GM18526 (cell line): ENCODE results near the gene PLXNA2.

Source experiments
- POLR2A ChIP-seq: IDR thresholded peaks from 3 replicates; pipeline ENCODE4 v1.6.1; 2011; ENCODE audit not compliant: insufficient read length; ENCODE audit errors: extremely low read depth

The PLXNA2 gene

DNA sequence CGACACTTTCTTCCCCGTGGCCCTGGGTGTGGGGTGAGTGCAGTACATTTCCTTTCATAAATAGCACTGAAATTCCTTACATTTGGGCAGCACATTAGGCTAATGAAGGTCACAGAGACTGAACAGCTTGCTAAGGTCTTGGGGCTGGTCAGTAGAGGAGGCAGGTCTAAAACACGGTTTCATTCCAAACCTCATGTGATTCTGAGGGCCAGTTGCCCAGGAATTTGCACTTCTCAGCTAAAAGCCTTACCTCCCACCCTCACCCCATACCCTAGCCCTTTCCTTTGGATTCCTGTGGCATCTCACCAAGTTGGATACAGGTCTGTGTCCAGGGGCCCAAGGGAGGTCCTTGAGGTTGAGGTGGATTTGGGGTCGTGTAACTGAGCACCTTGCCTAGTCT lies 185.4 kb downstream of the PLXNA2 start:
- TF ChIP-seq POLR2A: no peak

DNA sequence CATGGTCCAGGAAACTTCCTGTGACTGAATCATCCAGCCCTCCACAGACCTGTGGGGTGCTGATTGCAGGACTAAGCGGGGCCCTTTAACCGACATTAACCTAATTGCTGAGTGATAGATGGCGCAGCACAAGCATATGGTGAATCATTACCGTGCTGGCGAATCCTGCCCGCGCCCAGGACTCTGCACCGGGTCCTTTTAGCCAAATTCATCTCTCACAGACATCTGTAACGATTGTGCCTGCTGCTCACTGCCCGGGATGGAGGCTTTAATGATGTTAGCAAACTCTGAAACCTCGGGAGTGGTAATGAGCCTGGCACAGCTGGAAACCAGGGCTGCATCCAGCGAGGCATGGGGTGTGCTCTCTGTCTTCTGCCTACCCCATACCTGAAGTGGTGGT lies 185.9 kb downstream of the PLXNA2 start:
- no peak for TF ChIP-seq POLR2A

DNA sequence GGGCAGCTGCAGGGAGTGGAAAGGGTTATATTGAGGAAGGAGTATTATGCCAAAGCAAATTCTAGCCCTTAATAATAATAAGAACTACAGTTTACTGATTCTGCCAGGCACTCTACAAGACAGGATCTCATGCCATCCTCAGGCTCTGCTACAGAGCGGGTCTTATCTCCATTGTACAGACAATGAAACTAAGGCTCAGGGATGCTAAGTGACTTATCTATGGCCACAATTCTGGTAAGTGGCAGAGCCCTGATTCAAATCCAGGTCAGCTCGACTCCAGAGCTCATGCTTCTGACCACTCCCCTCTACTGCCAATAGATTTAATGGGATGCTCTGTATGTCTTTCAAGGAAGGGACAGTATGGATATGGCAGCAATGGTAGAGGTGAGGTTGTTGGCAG lies 187.1 kb downstream of the PLXNA2 start:
- TF ChIP-seq POLR2A: no peak

DNA sequence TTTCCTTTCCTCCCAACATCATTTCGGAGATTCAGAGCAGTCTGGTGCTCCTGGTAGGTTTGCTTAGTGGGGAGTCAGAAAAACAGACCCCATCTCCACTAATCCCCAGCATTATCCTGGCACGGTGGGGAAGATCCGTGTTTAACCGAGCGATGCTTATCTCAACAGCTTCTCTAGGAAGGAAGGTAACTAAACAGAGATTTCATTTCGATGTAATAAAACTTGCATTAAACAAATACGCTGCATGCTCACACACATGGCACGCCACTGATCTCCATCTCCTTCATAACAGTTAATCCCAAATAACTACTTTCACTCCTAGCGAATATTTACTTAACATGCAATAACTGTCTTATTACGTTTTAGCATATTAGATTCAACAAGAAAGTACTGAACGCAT lies 188.6 kb downstream of the PLXNA2 start:
- no peak for TF ChIP-seq POLR2A

DNA sequence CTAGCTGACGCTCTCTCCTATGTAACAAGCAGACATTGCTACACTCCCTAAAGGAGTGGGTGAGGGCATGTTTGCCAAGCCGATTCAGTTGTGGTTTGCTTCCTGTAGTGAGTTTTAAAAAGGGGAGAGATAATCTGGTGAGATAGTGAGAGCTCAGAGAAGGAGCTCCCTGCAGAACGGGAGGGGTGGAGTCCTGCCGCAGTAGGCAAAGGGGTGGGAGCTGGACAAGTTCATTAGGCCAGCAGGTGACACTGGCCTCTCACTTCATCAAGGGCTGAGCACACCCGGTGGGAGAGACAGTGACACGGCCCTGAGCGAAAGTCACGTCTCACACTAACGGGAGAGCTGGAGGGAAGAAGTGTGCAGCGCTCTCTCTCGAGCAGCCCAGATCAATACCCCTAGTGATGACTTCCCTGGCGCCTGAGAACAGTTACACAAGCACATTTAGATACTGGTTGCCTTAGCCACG lies 189.2 kb downstream of the PLXNA2 start:
- TF ChIP-seq POLR2A: no peak

DNA sequence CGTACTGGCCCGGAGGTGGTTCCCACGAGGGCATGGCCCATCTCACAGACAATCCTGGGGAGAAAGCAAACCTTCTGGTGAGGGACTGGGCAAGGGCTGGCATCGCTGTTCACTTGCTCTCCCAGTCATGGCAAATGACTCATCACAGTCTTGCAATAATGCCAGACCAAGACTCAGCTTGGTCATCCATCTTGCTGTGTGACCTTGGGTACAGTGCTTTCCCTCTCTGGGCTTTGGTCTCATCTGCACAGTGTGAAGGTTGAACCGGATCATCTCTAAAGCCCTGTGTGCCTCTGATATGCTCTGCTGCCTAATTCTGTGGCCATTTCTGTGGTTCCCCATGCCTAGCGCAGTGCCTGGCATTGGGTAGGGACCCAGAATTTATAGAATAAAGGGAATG lies 189.7 kb downstream of the PLXNA2 start:
- no peak for TF ChIP-seq POLR2A

DNA sequence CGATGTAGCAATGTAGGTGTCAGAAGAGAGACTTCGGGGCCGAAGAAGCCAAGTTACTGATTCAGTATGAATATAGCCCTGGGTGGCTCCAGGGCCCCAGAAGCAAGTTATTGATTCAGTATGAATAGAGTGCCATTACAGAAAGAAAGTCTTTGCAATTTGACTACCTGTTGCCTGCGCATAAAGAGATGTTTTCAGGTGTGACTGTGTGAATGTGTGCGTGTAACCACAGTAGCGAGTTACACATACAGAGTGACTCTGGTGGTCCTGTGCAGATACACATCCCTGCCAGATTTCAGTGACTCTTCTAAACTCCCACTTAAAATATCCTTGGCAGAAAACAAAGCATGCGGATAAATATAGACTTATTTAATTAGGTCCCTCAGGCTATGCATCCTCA lies 190.5 kb downstream of the PLXNA2 start:
- no peak for TF ChIP-seq POLR2A

DNA sequence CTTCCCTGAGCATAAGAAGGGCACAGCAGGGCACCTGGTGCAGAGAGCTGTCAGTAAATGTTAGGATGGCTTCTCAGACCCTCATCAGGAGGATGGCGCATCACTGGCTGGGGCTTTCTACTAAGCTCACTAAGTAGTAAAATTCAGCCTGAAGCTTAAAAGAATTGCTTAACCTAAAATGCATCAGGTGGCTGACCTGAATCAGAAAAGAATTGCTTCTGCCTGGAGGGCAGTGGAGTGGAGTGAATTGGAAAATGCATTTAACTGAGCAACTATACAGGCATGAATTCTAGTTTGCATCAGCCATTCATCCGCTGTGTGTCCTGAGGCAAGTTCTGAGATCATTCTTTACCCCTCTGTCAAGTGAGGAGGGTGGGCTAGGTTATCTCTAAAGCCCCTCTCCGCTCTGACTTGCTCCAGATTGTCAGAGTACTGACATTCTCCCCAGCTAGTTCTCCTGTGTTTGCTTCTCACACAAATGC lies 191.2 kb downstream of the PLXNA2 start:
- TF ChIP-seq POLR2A: no peak

DNA sequence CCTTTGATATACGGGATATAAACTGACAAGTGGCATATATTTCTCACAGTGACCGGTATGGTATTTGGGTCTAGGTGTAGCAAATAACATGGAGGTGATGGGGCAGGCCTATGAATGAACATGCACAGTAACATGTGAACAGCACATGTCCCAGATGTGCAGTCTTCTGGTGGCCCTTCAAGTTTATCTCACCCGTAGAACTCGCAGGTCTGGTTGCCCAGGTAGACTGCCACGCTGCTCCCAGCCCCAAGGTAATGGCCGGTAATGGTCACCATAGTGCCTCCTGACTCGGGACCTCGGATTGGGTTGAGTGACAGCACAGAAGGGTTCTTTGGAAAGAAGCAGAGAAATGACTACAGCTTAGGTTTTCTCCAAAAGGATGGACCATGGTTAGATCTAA lies 192.0 kb downstream of the PLXNA2 start:
- no peak for TF ChIP-seq POLR2A

DNA sequence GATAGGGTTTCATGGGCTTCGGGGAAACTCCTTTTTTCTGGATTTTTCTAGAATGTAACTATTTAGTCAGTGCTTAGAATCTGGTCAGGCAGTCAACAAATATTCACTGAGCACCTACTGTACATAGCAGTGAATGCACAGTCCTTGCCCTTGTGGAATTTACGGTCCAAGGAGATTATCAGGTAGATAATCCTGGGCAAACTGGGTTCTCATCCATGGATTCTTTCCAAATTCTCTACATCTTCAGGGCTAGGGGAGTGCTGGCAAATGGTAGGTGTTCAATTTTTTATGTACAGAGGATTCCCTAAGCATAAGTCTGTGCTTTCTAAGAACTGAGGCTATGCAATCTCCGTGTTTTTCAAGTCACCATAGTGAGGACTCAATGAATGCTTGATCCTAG lies 192.5 kb downstream of the PLXNA2 start:
- no peak for TF ChIP-seq POLR2A

DNA sequence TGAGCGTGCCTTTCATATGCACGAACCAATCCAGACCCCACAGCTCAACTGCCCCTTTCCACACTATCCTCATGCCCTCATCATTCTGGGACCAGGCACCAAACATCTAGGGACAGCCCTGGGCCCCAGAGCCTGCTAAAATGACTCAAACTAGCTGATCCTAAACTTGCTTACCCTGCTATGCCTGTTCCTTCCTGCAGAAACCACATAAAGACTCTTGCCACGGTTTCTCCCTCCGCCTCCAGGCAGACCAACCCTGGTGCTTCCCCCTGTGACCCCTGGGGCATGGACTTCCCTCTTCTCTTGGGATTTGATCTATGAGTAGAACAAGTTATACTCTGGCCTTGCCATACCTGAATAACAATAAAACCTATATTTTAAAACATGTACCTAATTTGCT lies 195.3 kb downstream of the PLXNA2 start:
- TF ChIP-seq POLR2A: no peak

DNA sequence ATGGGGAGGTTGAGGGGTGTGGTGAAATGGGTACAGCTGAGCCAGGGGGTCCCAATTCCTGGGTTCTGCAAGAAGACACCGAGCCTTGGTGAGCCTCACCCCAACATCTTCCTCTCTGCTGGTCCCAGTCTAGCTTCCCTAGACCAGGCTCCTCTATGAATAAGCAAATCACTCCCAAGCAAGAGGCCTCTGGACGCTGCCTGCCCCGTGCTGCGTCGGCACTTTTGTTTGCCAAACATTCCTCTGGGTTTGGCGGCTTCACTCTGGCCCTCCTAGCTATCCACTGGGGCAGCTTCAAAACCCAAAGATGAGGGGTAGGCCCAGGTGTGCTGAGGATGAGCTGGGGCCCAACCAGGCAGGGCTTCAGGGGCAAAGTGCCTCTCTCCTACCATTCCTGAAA lies 196.2 kb downstream of the PLXNA2 start:
- no peak for TF ChIP-seq POLR2A

DNA sequence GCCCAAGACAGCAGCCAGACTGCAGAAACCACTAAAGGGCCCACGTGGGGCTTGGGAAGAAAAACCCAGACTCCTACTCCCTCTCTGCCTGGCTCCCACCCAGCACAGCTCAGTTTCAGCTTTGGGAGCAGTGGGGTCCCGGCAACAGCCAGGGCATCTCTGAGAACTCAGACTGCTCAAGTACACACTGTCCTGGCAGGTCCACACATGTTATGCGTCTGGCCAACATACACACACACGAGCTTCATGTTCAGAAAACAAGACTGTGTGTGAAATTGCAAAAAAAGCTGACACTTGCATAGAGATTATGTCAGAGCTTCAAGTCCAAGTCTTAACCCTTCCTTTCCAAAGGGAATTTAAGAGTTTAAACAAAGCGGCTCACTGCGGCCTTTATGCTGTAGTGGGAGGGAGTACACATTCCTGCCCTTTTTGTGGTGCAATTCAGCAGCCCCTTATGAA lies 196.7 kb downstream of the PLXNA2 start:
- TF ChIP-seq POLR2A: no peak

DNA sequence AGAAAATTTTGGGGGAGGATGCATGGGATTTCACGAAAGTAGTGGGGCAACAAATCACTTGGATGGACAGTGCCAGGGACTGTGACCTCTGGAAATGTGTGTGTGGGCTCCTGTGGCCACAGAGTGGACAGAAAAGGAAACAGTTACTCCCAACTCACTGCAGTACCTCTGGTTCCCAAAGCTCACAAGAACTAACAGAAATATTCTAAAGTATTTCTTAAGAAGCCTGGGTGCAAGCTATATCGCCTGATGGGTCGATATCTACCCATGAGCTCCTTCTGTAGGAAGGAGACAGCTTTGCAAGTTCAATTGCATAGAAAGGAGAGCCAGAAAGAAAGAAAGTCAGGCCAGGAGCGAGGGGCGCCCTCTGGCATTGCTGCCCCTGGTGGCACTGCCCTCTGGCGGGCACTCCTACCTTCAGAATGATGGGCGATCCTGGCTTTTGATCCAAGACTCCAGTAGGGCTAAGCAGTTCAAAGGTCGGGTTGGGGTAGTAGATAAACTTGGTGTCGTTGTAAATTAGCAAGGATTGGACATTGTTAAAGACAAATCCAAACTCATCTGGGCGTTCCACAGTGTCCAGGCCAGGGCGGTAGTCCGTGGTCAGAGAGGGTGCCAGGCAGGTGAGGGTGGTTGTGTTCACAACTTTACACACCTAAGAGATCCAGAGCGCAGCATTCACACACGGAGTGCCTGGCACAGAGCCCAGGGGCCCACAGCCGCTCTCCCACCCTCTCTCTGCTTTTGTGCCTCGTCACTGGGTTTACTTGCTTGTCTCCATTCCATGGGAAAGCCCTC lies 198.5 kb downstream of the PLXNA2 start:
- no peak for TF ChIP-seq POLR2A

DNA sequence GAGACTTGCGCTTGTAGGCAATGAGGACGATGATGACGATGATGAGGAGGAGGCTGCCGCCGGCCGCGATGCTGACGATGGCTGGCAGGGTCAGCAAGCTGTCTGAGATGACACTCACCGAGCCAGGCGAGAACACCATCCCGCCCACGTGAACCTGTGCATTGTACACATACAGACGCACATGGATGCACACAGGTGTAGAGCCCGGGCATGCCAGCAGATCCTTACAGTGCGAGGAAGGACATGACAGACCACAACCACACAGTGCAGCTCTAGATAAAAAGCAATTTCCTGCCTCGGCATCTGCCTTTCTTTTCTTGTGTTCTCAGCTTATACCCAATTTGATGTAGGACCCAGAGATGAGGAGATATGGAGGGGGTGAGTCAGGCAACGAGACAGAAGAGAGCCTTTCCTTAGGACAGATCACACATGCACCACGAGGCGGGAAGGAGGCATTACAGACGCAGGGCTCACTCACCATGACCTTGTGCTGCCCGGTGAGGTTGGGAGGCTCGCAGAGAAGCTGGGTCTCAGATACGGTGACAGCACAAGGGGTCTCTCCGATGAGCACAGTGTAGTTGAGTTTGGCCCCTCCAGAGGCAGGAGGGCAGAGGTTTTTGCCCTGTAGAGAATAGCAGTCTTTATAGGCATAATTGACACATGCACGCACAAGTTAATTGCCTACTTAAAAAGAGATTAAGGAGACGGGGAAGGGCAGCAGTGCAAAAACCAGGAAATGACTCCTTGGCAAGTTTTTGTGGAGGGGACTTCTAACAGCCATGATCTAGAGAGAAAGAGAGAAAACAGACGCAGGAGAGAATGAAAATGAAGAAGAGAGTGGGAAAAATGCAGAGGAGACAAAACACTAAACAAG lies 199.4 kb downstream of the PLXNA2 start:
- no peak for TF ChIP-seq POLR2A

DNA sequence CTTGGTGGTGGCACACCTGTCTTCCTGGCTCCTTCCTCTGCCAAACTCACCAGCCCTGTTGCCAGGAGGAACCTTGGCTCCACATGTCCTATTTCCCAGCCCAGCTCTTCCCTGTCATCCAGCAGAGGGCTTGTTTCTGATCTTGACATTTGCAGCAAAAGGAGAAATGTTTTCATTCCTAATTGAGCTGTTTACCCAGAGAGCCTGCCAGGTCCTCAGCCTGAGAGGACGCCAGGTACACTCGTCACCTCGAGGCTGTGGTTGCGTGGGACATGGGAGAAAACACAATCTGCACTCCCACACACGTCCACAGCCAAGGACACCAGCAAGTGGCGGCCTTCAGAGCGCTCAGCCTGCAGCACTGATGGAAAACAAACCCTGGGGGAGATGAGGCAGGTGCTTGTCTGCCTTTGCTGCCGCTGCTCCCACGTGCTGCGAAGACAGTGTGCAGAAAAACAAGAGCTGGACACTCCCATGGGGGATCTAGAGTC lies 200.4 kb downstream of the PLXNA2 start:
- no peak for TF ChIP-seq POLR2A

DNA sequence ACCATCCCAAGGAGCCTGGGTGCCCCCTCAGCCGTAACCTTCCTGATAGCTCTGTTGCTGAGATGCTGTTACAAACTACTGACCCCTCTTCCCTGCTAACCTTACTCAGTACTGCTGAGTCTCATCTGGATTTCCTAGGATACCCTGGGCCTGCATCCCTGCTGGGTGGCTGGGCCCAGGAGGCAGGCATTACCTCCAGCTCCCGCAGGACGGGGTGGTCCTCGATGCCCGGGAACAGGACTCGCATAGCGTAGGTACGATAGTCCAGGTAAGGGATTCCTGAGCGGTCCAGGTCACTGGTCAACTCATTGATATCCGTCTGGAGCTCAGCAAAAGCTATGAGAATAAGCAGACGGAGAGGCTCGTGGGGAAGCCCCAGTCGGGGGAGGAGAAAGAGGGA lies 201.3 kb downstream of the PLXNA2 start:
- TF ChIP-seq POLR2A: no peak
